IMR-90 (cell line): ENCODE results near the gene TBC1D1. TPM values are rescaled to one million over a fixed set of nuclear protein-coding genes. Genes with fewer than 3 reads are reported as not detected.

ENCODE experiments used
- ATAC-seq: fragments of 200-7000 bp; cut with Tn5 transposase; 2 replicates; pipeline ENCODE4 v1.9.1; 2020; ENCODE audit warnings: low read depth, mild to moderate bottlenecking, moderate library complexity
- BruUV-seq: library from RNA; stranded (reverse); fragments of 400-500 nt; replicated peaks from 2 replicates; lab custom pipeline; 2021; lab: Mats Ljungman, UMichigan
- CTCF ChIA-PET: fragments of 300-600 bp; formaldehyde crosslinking; extraction: SDS; loops from one replicate; lab custom pipeline; 2021; ENCODE audit warnings: antibody characterized with exemption; lab: Yijun Ruan, JAX
- POLR2A ChIA-PET: fragments of 300-600 bp; sonication (Branson Sonifier 250); formaldehyde crosslinking; loops from one replicate; lab custom pipeline; 2022; ENCODE audit warnings: antibody characterized with exemption; ENCODE audit not compliant: unreplicated experiment; lab: Charles Lee
- DNase-seq: peaks from one replicate; pipeline ENCODE4 v3.0.0; 2013
- H2AFZ ChIP-seq: replicated peaks from 2 replicates; pipeline ENCODE3; 2013; ENCODE audit warnings: low read length, mild to moderate bottlenecking; ENCODE audit not compliant: poor library complexity
- H2AK5ac ChIP-seq: 2 replicates; pipeline ENCODE4 v1.6.1; 2013; ENCODE audit warnings: low read depth, low read length, inconsistent platforms
- H2AK9ac ChIP-seq: replicated peaks from 2 replicates; pipeline ENCODE3; 2013; ENCODE audit warnings: mild to moderate bottlenecking, low read depth, low read length, moderate library complexity; ENCODE audit not compliant: poor library complexity
- H2BK120ac ChIP-seq: 2 replicates; pipeline ENCODE4 v1.6.1; 2013; ENCODE audit warnings: low read depth, low read length, inconsistent platforms
- H2BK15ac ChIP-seq: 3 replicates; pipeline ENCODE4 v1.6.1; 2013; ENCODE audit warnings: low read depth, low read length, inconsistent platforms
- H2BK20ac ChIP-seq: 2 replicates; pipeline ENCODE4 v1.6.1; 2013; ENCODE audit warnings: low read depth, mild to moderate bottlenecking, inconsistent platforms, low read length, moderate library complexity
- H2BK5ac ChIP-seq: 2 replicates; pipeline ENCODE4 v1.6.1; 2013; ENCODE audit warnings: mild to moderate bottlenecking, low read depth, low read length, inconsistent platforms; ENCODE audit not compliant: poor library complexity, severe bottlenecking
- H3K14ac ChIP-seq: replicated peaks from 2 replicates; pipeline ENCODE4 v1.6.1; 2013; ENCODE audit warnings: low read depth, low read length, inconsistent platforms
- H3K18ac ChIP-seq: 2 replicates; pipeline ENCODE4 v1.6.1; 2013; ENCODE audit warnings: low read depth, low read length, control low read depth
- H3K23ac ChIP-seq: 2 replicates; pipeline ENCODE4 v1.6.1; 2013; ENCODE audit warnings: low read depth, low read length, inconsistent platforms
- H3K27ac ChIP-seq: 2 replicates; pipeline ENCODE4 v1.5.1; 2013; ENCODE audit warnings: mild to moderate bottlenecking, control low read depth, low read length; ENCODE audit not compliant: insufficient read depth
- H3K27me3 ChIP-seq: 2 replicates; pipeline ENCODE4 v1.6.1; 2013; ENCODE audit warnings: low read length; ENCODE audit not compliant: control insufficient read depth, insufficient read depth
- H3K36me3 ChIP-seq: 2 replicates; pipeline ENCODE4 v1.6.1; 2013; ENCODE audit warnings: low read length, mixed read lengths; ENCODE audit not compliant: control insufficient read depth, insufficient read depth
- H3K4ac ChIP-seq: 2 replicates; pipeline ENCODE4 v1.6.1; 2013; ENCODE audit warnings: low read depth, low read length, inconsistent platforms
- H3K4me1 ChIP-seq: 2 replicates; pipeline ENCODE4 v1.6.1; 2013; ENCODE audit warnings: low read length, mixed read lengths; ENCODE audit not compliant: control insufficient read depth, insufficient read depth
- H3K4me2 ChIP-seq: 2 replicates; pipeline ENCODE4 v1.6.1; 2013; ENCODE audit warnings: low read depth, mild to moderate bottlenecking, control low read depth, low read length, moderate library complexity
- H3K4me3 ChIP-seq: 2 replicates; pipeline ENCODE4 v1.5.1; 2013; ENCODE audit warnings: low read depth, mild to moderate bottlenecking, control low read depth, low read length, moderate library complexity; ENCODE audit not compliant: insufficient read depth
- H3K56ac ChIP-seq: 2 replicates; pipeline ENCODE4 v1.6.1; 2013; ENCODE audit warnings: low read length, inconsistent platforms; ENCODE audit not compliant: insufficient read depth; ENCODE audit errors: extremely low read depth
- H3K79me1 ChIP-seq, 2 experiments: 2 replicates each; pipeline ENCODE4 v1.6.1; 2013; ENCODE audit warnings: low read length in 2 of 2, inconsistent platforms in 1 of 2, low read depth in 1 of 2
- H3K9ac ChIP-seq: 2 replicates; pipeline ENCODE4 v1.6.1; 2013; ENCODE audit warnings: low read depth, low read length, control low read depth
- H3K9me1 ChIP-seq: 2 replicates; pipeline ENCODE4 v1.6.1; 2013; ENCODE audit warnings: low read length, inconsistent platforms; ENCODE audit not compliant: insufficient read depth
- H3K9me3 ChIP-seq: 2 replicates; pipeline ENCODE4 v1.6.1; 2013; ENCODE audit warnings: low read length; ENCODE audit not compliant: control insufficient read depth, insufficient read depth
- H4K20me1 ChIP-seq: 2 replicates; pipeline ENCODE4 v1.6.1; 2013; ENCODE audit warnings: low read length, inconsistent platforms; ENCODE audit not compliant: insufficient read depth
- H4K5ac ChIP-seq: 2 replicates; pipeline ENCODE4 v1.6.1; 2013; ENCODE audit warnings: mild to moderate bottlenecking, low read depth, low read length, control low read depth
- H4K8ac ChIP-seq, 2 experiments: 2 replicates each; pipeline ENCODE4 v1.6.1; 2013; ENCODE audit warnings: low read depth in 2 of 2, low read length in 2 of 2, control low read depth in 1 of 2, inconsistent platforms in 1 of 2
- H4K91ac ChIP-seq: 2 replicates; pipeline ENCODE4 v1.6.1; 2013; ENCODE audit warnings: low read depth, low read length, inconsistent platforms; ENCODE audit not compliant: insufficient read depth
- BHLHE40 ChIP-seq: fragments of 150-350 bp; IDR thresholded peaks from 2 replicates; pipeline ENCODE4 v1.6.1; 2016; ENCODE audit warnings: mild to moderate bottlenecking, low read depth, low read length
- CHD1 ChIP-seq: IDR thresholded peaks from 2 replicates; pipeline ENCODE4 v1.6.1; 2012; ENCODE audit warnings: low read depth, low read length, improper control_type of control experiment
- CTCF ChIP-seq: conservative IDR thresholded peaks from 2 replicates; pipeline ENCODE4 v1.5.1; 2012; ENCODE audit warnings: mild to moderate bottlenecking, low read depth, low read length, improper control_type of control experiment
- NFE2L2 ChIP-seq: fragments of 150-350 bp; IDR thresholded peaks from 2 replicates; pipeline ENCODE4 v1.6.1; 2016; ENCODE audit warnings: low read depth, mild to moderate bottlenecking, low read length
- RAD21 ChIP-seq: IDR thresholded peaks from 2 replicates; pipeline ENCODE4 v1.6.1; 2012; ENCODE audit warnings: low read length, improper control_type of control experiment
- RCOR1 ChIP-seq: IDR thresholded peaks from 2 replicates; pipeline ENCODE4 v1.6.1; 2012; ENCODE audit warnings: mild to moderate bottlenecking, low read length, improper control_type of control experiment; ENCODE audit not compliant: insufficient replicate concordance
- WGBS, 2 experiments: methylation state at CpG; one replicate each; pipeline versions ENCODE4 v1.1.5 to v1.1.7; 2013; ENCODE audit warnings: missing lambda C conversion rate in 2 of 2; ENCODE audit not compliant: insufficient read length in 1 of 2; ENCODE audit errors: extremely low coverage in 2 of 2; 5-methylcytosine and 5-hydroxymethylcytosine counted together
- dilution Hi-C: fragments of 300-500 bp; cut with HindIII; formaldehyde crosslinking; loops from one replicate; pipeline ENCODE4 v1.14.3; 2018; ENCODE audit warnings: low sequenced_read_pairs; ENCODE audit not compliant: unreplicated experiment
- in situ Hi-C: fragments of 300-500 bp; cut with MboI; formaldehyde crosslinking; loops from 3 replicates; pipeline ENCODE4 v1.14.3; 2019; ENCODE audit warnings: low sequenced_read_pairs, inconsistent platforms, mixed read lengths
- intact Hi-C: fragments of 100-400 bp; cut with micrococcal nuclease; formaldehyde crosslinking; loops from 2 replicates; pipeline ENCODE4 v1.10.0; 2022
- polyA plus RNA-seq, 3 experiments: library from polyadenylated mRNA; depleted of rRNA; stranded (reverse); fragments of >200 nt; gene quantifications; 2 replicates each; pipeline ENCODE4 v1.2.3, GENCODE V29; 2012; ENCODE audit warnings: low replicate concordance in 1 of 3
- total RNA-seq: library from RNA; depleted of rRNA; stranded (reverse); fragments of >200 nt; gene quantifications from 2 replicates; pipeline ENCODE4 v1.2.3, GENCODE V29; 2012

TBC1D1 gene
- total and polyA plus RNA-seq, 2 of the 4 experiments (the other 2 are of a cell fraction), result 42.4 to 104 TPM

DNA sequence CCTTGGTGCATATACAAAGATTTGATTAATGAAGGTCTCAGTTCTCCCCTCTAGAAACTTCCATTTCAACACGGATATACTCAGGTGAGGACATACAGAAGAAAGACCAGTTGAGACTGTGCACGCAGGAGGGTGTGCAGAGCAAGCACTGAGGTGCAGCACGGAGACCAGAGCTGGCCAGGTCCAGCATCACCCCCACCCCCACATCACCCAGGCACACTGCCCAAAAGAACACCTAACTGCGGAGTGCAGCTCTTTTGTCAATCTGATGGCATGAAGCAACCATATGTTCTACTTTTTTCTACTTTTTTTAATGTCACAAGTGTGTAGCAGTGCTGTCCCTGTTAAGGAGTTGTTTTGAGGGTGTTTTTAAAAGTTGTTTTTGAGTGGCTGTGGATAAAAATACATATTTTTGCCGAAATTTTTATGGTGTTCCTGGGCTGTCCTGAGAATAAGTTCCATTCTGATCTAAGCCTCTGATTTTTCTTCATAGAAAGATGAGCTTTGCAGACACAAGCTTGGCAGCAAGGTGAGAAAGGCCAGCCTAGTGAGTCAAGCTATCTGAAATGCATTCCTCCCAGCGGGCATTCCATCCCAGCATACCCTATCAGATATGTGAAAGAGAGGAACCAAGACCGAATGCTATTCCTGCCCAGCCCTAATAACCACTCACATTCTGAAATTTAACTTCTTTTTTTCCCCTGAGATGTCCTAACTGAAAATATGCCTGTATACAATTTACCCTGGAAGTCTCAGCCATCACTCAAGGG lies 243.0 kb downstream of the TBC1D1 start:
- Histone ChIP-seq H4K5ac (no peak overlapping the region), H2BK5ac (no peak overlapping the region), H3K4me1 (peaks cover 14% of the 10 kb centered on the region), H2AK5ac (no peak overlapping the region), H3K4me2 (no peak overlapping the region), H3K79me1 (0 out of 4 replicates have a peak, but pooled peaks cover 0 to 3% of the 10 kb centered on the region in 2 experiments), H3K9me1 (peaks cover 10% of the 10 kb centered on the region), H2BK20ac (no peak overlapping the region), H3K18ac (no peak overlapping the region), H3K9me3 (no peaks in the 10 kb centered on the region), H3K4ac (no peak overlapping the region), H3K9ac (no peak overlapping the region), H4K20me1 (no peaks in the 10 kb centered on the region), H3K23ac (no peak overlapping the region), H3K27me3 (no peaks in the 10 kb centered on the region), H3K14ac (no peak overlapping the region), H4K91ac (no peak overlapping the region), H2AFZ (no peak overlapping the region), H4K8ac (no peak overlapping the region), H3K56ac (no peak overlapping the region), H2BK15ac (no peak overlapping the region), H3K36me3 (peaks cover 3% of the 10 kb centered on the region; the same call in 1 of the 2 replicates), H3K27ac (no peak overlapping the region), H3K4me3 (no peak overlapping the region), H2BK120ac (no peak overlapping the region), H2AK9ac (no peak overlapping the region)
- intact Hi-C loops, result loop anchor here (5.0 kb wide), 1 partner anchor 52 kb away; no protein-coding TSS in a partner anchor
- no TSS peak for BruUV-seq
- TF ChIP-seq CHD1 (no peak), RCOR1 (no peak), CTCF (no peak), BHLHE40 (no peak), NFE2L2 (no peak), RAD21 (no peak)
- in situ Hi-C loops, result no loop called here
- DNase-seq (no peak), ATAC-seq (no peak)
- 100% methylated on average over 1 of the region's 7 CpGs; no CpG with 5 or more reads in 1 of the 2 experiments for WGBS, 2 experiments
- ChIA-PET POLR2A (interaction anchor here (0.7 kb wide), 1 partner anchor 83 kb away, joined by 4 read pairs; no protein-coding TSS in a partner anchor), CTCF (interaction anchor here (0.8 kb wide), 1 partner anchor 14 kb away, joined by 3 read pairs; no protein-coding TSS in a partner anchor)
- dilution Hi-C loops, result no loop called here
